Osteocyte (in vitro differentiated cells): Measurements from ENCODE around the gene ASIC4. TPM values are rescaled to one million over a fixed set of nuclear protein-coding genes. Genes with fewer than 3 reads are reported as not detected.

Experiments
- DNase-seq: peaks from one replicate; pipeline ENCODE4 v3.0.0; 2021; ENCODE audit warnings: mixed read lengths; ENCODE audit not compliant: unreplicated experiment; ENCODE audit errors: extremely low spot score
- H3K27ac Mint-ChIP-seq: one replicate; pipeline ENCODE4 v1.8.0; 2021; ENCODE audit warnings: mild to moderate bottlenecking, mixed read lengths; ENCODE audit not compliant: unreplicated experiment
- H3K27me3 Mint-ChIP-seq: one replicate; pipeline ENCODE4 v1.8.0; 2021; ENCODE audit warnings: mixed read lengths; ENCODE audit not compliant: unreplicated experiment
- H3K36me3 Mint-ChIP-seq: one replicate; pipeline ENCODE4 v1.8.0; 2021; ENCODE audit warnings: mixed read lengths; ENCODE audit not compliant: unreplicated experiment
- H3K4me1 Mint-ChIP-seq: one replicate; pipeline ENCODE4 v1.8.0; 2021; ENCODE audit warnings: mixed read lengths; ENCODE audit not compliant: unreplicated experiment
- H3K4me3 Mint-ChIP-seq: one replicate; pipeline ENCODE4 v1.8.0; 2021; ENCODE audit warnings: mild to moderate bottlenecking, moderate library complexity, mixed read lengths; ENCODE audit not compliant: unreplicated experiment
- H3K9me3 Mint-ChIP-seq: one replicate; pipeline ENCODE4 v1.8.0; 2021; ENCODE audit warnings: mixed read lengths; ENCODE audit not compliant: unreplicated experiment
- CTCF ChIP-seq: fragments of 200-600 bp; sonication (generic); IDR thresholded peaks from 2 replicates; pipeline ENCODE4 v1.5.0; 2021; ENCODE audit warnings: antibody characterized with exemption, mild to moderate bottlenecking, moderate library complexity
- total RNA-seq: library from RNA; stranded (reverse); gene quantifications from 2 replicates; pipeline ENCODE4 v1.2.1, GENCODE V29; 2021

Gene ASIC4
- total RNA-seq, 1 donor from 2014 or later, result 0.11 TPM

GRCh38 chr2:219566640-219567039, 52.4 kb downstream of the ASIC4 start:
- Mint-ChIP-seq H3K4me3 (no peak overlapping the region), H3K4me1 (peaks cover 18% of the 10 kb centered on the region), H3K27me3 (no peaks in the 10 kb centered on the region), H3K9me3 (no peaks in the 10 kb centered on the region), H3K36me3 (peaks cover 36% of the 10 kb centered on the region), H3K27ac (no peak overlapping the region)
- no peak for TF ChIP-seq CTCF
- no peak for DNase-seq

- H3K36me3 Mint-ChIP-seq, result peaks cover 36% of the 10 kb centered on the region
- no peak for TF ChIP-seq CTCF
- DNase-seq, result no peak
- H3K9me3 Mint-ChIP-seq, result no peaks in the 10 kb centered on the region
- no peaks in the 10 kb centered on the region for H3K27me3 Mint-ChIP-seq
- H3K4me1 Mint-ChIP-seq, result peaks cover 22% of the 10 kb centered on the region
- no peak overlapping the region for H3K4me3 Mint-ChIP-seq
- no peak overlapping the region for H3K27ac Mint-ChIP-seq
These were observed 52.8 kb downstream of the ASIC4 start for GRCh38 chr2:219567131-219567530.

GRCh38 chr2:219567791-219568361, 53.6 kb downstream of the ASIC4 start:
- peak overlapping the region; percentile 65 for H3K27ac Mint-ChIP-seq
- H3K27me3 Mint-ChIP-seq, result no peaks in the 10 kb centered on the region
- H3K4me1 Mint-ChIP-seq, result peaks cover 22% of the 10 kb centered on the region
- peaks cover 32% of the 10 kb centered on the region for H3K36me3 Mint-ChIP-seq
- no peaks in the 10 kb centered on the region for H3K9me3 Mint-ChIP-seq
- peak; percentile 81 for DNase-seq
- H3K4me3 Mint-ChIP-seq, result no peak overlapping the region
- TF ChIP-seq CTCF, result no peak

GRCh38 chr2:219569041-219569440, 54.8 kb downstream of the ASIC4 start:
- peaks cover 22% of the 10 kb centered on the region for H3K4me1 Mint-ChIP-seq
- H3K36me3 Mint-ChIP-seq, result peaks cover 27% of the 10 kb centered on the region
- no peak for TF ChIP-seq CTCF
- H3K27ac Mint-ChIP-seq, result no peak overlapping the region
- no peak for DNase-seq
- H3K27me3 Mint-ChIP-seq, result no peaks in the 10 kb centered on the region
- no peaks in the 10 kb centered on the region for H3K9me3 Mint-ChIP-seq
- H3K4me3 Mint-ChIP-seq, result peak overlapping the region; percentile 77

- DNase-seq, result no peak
- peaks cover 22% of the 10 kb centered on the region for H3K4me1 Mint-ChIP-seq
- no peaks in the 10 kb centered on the region for H3K27me3 Mint-ChIP-seq
- TF ChIP-seq CTCF, result no peak
- H3K27ac Mint-ChIP-seq, result no peak overlapping the region
- peaks cover 23% of the 10 kb centered on the region for H3K36me3 Mint-ChIP-seq
- H3K4me3 Mint-ChIP-seq, result peak overlapping the region; percentile 77
- H3K9me3 Mint-ChIP-seq, result no peaks in the 10 kb centered on the region
These were observed 55.4 kb downstream of the ASIC4 start for GRCh38 chr2:219569635-219570034.
